Mesothelial cell of epicardium (in vitro differentiated cells): ENCODE results near the gene LDAF1. TPM values are rescaled to one million over a fixed set of nuclear protein-coding genes. Genes with fewer than 3 reads are reported as not detected.

Source experiments
- DNase-seq, 2 experiments: peaks; one replicate each; pipeline ENCODE4 v3.0.0; 2021; ENCODE audit warnings: low spot score in 2 of 2; ENCODE audit not compliant: unreplicated experiment in 2 of 2
- H3K27ac Mint-ChIP-seq: 2 replicates; pipeline ENCODE4 v1.8.0; 2021; ENCODE audit warnings: mixed read lengths
- H3K27me3 Mint-ChIP-seq: 2 replicates; pipeline ENCODE4 v1.8.0; 2021; ENCODE audit warnings: low read depth, mixed read lengths
- H3K36me3 Mint-ChIP-seq: 2 replicates; pipeline ENCODE4 v1.8.0; 2021; ENCODE audit warnings: mixed read lengths
- H3K4me1 Mint-ChIP-seq: 2 replicates; pipeline ENCODE4 v1.8.0; 2021; ENCODE audit warnings: mixed read lengths
- H3K4me3 Mint-ChIP-seq: 2 replicates; pipeline ENCODE4 v1.8.0; 2021; ENCODE audit warnings: mild to moderate bottlenecking, moderate library complexity, mixed read lengths
- H3K9me3 Mint-ChIP-seq: 2 replicates; pipeline ENCODE4 v1.8.0; 2021; ENCODE audit warnings: mixed read lengths
- CTCF ChIP-seq: fragments of 200-600 bp; sonication (generic); IDR thresholded peaks from one replicate; pipeline ENCODE4 v1.5.0; 2021; ENCODE audit warnings: antibody characterized with exemption; ENCODE audit not compliant: unreplicated experiment
- total RNA-seq: library from RNA; stranded (reverse); gene quantifications from 3 replicates; pipeline ENCODE4 v1.2.1, GENCODE V29; 2021

The LDAF1 gene
- total RNA-seq, 1 donor from 2014 or later: 22.0 TPM

- Mint-ChIP-seq H3K4me1 (no peaks in the 10 kb centered on the region), H3K27me3 (peaks cover 20% of the 10 kb centered on the region), H3K27ac (no peak overlapping the region), H3K36me3 (no peaks in the 10 kb centered on the region), H3K9me3 (peaks cover 13% of the 10 kb centered on the region), H3K4me3 (no peak overlapping the region)
- TF ChIP-seq CTCF: no peak
- DNase-seq: no peak
Measured at GRCh38 chr16:21218153-21218552, 59.7 kb downstream of the LDAF1 start.

GRCh38 chr16:21219551-21219950, 61.1 kb downstream of the LDAF1 start:
- H3K4me1 Mint-ChIP-seq: no peaks in the 10 kb centered on the region
- H3K27me3 Mint-ChIP-seq: peaks cover 23% of the 10 kb centered on the region
- no peak for DNase-seq
- H3K27ac Mint-ChIP-seq: no peak overlapping the region
- H3K4me3 Mint-ChIP-seq: no peak overlapping the region
- peaks cover 13% of the 10 kb centered on the region for H3K9me3 Mint-ChIP-seq
- no peak for TF ChIP-seq CTCF
- no peaks in the 10 kb centered on the region for H3K36me3 Mint-ChIP-seq

GRCh38 chr16:21222495-21223337, 64.2 kb downstream of the LDAF1 start:
- TF ChIP-seq CTCF: no peak
- Mint-ChIP-seq H3K27me3 (peaks cover 31% of the 10 kb centered on the region), H3K4me3 (no peak overlapping the region), H3K4me1 (no peaks in the 10 kb centered on the region), H3K27ac (no peak overlapping the region), H3K9me3 (peaks cover 9% of the 10 kb centered on the region), H3K36me3 (no peaks in the 10 kb centered on the region)
- DNase-seq: no peak

GRCh38 chr16:21223787-21224186, 65.3 kb downstream of the LDAF1 start:
- no peak for DNase-seq
- H3K4me1 Mint-ChIP-seq: no peaks in the 10 kb centered on the region
- no peak for TF ChIP-seq CTCF
- H3K36me3 Mint-ChIP-seq: no peaks in the 10 kb centered on the region
- H3K27ac Mint-ChIP-seq: no peak overlapping the region
- H3K27me3 Mint-ChIP-seq: peaks cover 38% of the 10 kb centered on the region
- peaks cover 9% of the 10 kb centered on the region for H3K9me3 Mint-ChIP-seq
- no peak overlapping the region for H3K4me3 Mint-ChIP-seq

GRCh38 chr16:21224800-21225199, 66.3 kb downstream of the LDAF1 start:
- Mint-ChIP-seq H3K4me1 (no peaks in the 10 kb centered on the region), H3K9me3 (peaks cover 9% of the 10 kb centered on the region), H3K27ac (no peak overlapping the region), H3K4me3 (no peak overlapping the region), H3K27me3 (peaks cover 40% of the 10 kb centered on the region), H3K36me3 (no peaks in the 10 kb centered on the region)
- no peak for TF ChIP-seq CTCF
- no peak for DNase-seq

- H3K27me3 Mint-ChIP-seq: peaks cover 34% of the 10 kb centered on the region
- H3K27ac Mint-ChIP-seq: no peak overlapping the region
- no peaks in the 10 kb centered on the region for H3K9me3 Mint-ChIP-seq
- no peaks in the 10 kb centered on the region for H3K4me1 Mint-ChIP-seq
- H3K4me3 Mint-ChIP-seq: no peak overlapping the region
- TF ChIP-seq CTCF: no peak
- DNase-seq: no peak
- no peaks in the 10 kb centered on the region for H3K36me3 Mint-ChIP-seq
Measured at GRCh38 chr16:21226749-21227148, 68.3 kb downstream of the LDAF1 start.
